GM18507 (cell line): ENCODE results near the gene SIRT7.

Source experiments
- DNase-seq: peaks from one replicate; pipeline ENCODE4 v3.0.0; 2011; ENCODE audit warnings: low read depth; ENCODE audit not compliant: insufficient read length; ENCODE audit errors: extremely low spot score
- FAIRE-seq: peaks from 2 replicates; lab custom pipeline; 2011; peaks lifted over from hg19 to GRCh38; lab: Jason Lieb, UNC

SIRT7 gene

DNA sequence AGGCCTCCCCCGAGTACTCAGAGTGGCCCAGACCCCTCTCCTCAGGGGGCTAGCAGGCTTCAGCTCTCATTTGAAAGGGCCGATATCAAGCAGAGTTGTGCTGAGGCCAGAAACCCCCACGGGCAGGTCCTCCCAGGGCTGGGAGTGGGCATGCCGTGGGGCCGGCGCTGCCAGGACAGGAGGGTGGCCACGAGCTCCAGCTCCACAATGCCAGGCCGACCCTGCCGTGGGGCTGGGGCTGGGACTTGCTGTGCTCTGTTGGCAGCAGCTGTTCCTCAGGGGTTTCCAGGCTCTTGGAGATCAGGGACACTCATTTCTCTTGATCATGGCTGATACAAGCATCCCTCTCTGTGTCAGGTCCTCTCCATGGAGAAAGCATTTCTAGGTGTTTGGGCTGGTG is 19.1 kb downstream of the SIRT7 start:
- no peak for DNase-seq
- no peak for FAIRE-seq

DNA sequence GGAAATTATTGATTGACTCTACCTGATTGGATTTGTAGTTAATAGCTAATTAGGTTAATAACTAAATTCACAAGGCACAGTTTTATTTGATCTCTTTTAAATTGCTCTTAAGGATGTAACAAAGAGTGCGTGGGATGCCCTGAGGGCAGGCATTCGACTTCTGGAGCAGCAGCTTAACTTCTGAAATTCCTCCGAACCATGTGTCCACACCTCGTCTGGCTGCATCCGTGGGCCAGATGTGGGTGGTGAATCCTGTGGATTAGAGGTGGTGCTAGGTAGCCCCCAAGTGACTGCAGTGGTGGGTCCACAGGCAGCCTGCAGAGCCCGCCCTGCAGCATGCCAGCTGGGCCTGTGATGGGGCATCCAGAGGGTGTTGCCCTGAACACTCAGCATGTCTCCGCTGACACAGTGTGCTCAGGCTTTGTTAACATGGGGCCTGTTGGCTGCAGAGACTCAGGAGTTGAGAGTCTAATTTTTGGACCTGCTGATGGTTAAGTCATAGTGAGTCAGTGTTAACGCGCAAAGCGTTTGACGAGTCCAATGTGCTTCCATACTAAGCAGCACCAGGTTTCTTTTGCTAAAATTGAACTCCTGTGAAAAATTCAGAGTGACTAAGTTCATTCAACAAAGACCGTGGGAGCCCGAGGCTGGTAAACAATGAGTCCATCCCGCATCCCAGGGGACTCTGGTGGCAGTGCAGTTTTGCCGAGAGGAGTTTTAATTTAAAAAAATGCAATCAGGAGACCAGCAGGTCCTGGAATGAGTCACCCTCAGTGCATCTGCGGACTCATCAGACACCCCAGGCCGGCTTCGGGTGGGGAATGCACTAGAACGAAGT is 19.7 kb downstream of the SIRT7 start:
- DNase-seq: no peak
- FAIRE-seq: no peak

DNA sequence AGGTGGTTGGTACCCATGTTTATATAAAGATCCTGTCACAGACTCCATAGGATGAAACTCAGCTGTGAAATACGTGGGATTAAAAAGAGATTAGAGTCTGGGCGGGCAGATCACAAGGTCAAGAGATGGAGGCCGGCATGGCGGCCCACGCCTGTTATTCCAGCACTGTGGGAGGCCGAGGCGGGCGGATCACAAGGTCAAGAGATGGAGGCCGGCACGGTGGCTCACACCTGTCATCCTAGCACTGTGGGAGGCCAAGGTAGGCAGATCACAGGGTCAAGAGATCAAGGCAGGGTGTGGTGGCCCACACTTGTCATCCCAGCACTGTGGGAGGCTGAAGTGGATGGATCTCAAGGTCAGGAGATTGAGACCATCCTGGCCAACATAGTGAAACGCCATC is 22.6 kb downstream of the SIRT7 start:
- FAIRE-seq (no peak), DNase-seq (no peak)

DNA sequence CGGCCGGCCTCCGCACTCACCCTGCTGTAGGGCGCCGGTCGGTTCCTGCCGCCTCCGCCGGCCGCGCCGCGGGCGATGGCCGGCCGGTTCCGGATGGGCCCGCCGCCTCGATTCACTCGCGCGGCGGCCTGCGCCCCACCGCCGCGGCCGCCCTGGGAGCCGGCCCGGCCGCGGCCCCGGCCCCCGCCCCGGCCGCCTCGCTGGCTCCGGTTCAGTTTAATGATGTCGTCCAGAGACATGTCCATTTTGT is 26.7 kb downstream of the SIRT7 start:
- FAIRE-seq: no peak

DNA sequence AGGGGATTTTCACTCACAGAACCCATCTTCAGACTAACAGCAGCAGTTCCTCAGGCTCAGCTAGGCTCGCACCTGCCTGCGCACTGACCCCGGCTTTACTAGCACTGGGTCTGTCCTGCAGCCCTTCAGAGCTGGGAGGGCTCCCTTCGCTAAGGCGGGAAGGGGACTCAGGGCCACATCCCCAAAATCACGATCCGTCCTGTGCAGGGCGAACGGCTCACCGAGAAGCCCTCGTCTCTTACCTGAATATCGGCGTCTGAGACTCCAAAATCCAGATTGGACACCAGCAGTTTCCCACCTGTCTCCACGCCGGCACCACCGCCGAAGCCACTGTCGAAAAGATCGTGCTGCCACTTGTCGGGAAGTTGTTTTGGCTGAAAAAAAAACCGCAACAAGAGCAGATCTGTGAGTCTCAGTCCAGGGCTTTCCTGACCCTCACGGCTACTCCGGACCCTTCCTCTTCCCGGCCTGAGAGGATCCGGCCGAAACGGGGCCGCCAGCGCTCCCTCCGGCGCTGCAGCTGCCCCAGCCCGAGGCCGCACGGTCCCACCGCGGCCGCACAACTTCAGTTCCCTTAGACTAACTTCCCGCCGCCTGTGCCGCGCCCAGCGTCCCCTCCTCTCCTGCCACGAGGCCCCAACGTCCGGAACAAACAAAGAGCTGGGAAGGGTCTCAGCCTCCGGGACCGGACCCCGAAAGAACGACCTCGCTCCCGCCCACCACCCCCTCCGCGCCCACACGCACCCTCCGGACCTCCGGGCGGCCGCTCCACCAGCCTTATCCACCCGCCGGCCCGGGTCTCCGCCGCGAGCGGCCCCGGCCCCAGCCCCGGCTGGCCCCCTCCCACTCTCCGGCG is 27.3 kb downstream of the SIRT7 start:
- FAIRE-seq (no peak), DNase-seq (no peak)

More for the DNA sequence above, 26.7 kb downstream of the SIRT7 start:
- no peak for DNase-seq

DNA sequence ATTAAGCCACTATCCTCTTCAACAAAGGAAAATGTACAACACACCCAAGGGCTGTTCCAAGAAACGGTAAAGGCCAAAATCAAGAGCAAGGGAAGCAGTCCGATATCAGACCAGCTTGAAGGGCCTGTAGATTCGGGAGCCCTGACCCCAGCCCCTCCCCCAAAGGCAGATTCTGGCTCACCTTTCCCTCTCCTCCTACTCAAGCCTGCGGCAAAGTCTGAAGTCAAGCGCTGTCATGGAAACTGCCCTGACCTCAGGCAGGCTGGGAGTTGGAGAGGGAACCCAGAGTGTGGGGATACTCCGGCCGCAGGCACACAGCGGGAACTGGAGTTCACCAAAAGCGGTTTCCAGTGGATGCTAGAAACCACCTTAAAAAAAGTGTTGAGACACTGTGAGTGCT is 28.4 kb downstream of the SIRT7 start:
- no peak for FAIRE-seq

DNA sequence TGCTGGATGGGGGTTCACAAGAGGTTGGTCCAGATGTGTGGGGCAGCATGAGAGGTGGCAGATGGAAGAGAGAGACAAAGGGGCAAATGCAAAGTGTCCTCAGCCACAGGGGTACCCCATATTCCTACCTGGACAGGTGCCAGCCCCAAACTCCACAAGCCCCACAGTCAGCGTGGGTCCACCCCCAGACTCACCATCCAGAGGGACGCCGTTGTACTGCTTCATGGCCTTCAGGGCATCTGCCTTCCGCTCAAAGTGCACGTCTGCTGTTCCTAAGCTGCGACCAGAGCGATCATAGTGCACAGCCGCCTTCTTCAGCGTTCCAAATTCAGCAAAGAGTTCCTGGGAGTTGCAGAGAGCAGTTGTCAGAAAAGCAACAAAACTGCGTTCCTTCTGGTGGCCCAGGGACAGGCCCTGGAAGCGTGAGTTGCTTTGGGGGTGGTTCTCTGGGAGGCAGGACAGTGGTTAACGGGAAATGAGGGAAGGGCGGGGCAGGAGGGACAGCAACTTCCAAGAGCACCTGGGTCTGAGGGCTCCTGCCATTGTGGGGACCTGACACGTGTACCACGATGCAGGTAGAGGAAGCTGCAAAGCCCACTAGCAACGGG is 28.9 kb downstream of the SIRT7 start:
- DNase-seq (no peak), FAIRE-seq (no peak)

More for the DNA sequence above, 28.4 kb downstream of the SIRT7 start:
- DNase-seq: no peak

DNA sequence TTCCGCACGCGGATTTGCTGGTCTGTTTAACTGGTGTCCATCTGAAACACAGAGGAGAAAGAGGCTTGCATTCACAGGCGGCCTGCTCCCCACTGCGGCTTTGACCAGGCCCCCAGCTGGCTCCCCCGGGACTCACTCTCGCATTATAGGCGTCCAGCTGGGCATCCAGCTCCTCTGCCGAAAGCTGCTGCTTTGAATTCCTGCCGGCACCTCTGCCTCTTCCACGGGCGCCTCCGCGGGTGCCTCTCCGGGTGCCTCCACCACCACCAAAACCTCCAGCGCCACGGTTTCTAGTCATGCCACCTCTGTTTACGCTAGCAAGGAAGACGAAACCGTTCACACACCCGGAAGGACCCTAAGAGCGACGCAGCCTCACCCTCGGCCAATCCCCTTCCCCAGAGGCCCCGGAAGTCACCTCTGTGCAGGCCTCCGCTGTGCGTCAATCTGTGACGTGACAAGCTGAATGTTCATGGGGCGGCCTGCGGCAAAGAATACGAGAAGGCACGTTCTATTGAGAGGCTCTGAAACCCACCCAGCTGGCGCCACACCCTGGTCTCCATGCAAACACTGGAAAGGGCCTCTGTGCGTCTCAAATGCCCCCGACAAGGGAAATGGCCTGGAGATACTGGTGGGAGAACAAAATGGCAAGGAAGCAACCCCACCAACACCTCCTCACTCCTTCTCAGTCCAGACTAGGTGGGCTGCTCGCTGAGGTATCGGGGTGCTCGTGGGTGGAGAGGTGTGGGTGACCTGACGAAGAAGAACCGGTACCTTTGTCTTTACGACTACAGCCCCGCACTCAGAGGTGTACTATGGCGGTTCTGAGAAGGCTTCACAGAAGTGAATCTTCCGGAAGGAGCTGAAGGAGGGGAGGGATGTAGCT is 29.6 kb downstream of the SIRT7 start:
- no peak for FAIRE-seq
- no peak for DNase-seq

DNA sequence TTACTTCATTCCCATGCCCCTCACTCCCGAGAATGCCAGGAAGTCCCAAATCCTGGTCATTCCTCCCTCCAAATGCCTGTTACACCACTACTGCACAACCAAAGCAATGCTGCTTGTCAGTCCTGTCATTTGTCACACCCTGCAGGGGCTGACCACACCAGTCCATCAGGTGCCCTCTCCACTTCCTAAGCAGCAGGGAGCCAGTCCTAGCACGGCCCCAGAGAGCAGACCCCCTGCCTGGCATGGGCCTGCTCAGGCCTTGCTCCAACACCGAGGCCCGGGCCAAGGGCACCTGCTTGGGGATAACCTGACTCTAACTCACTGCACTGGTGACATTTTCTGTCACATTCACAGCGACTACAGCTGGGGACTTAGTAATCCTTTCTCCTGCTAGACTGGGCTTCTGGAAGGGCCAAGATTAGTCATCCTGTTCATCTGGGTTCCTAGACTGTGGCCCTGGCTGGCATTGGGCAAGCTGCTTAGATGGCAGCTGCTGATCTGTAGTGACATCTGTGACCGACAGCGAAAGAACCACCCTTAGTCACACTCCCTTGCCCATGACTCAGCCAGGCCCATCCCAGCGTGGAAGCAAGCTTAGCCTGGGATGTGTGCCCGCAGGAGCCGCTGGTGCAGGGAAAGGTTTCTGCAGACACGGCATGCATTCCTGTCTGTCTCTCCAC is 32.0 kb downstream of the SIRT7 start:
- DNase-seq (no peak), FAIRE-seq (no peak)

DNA sequence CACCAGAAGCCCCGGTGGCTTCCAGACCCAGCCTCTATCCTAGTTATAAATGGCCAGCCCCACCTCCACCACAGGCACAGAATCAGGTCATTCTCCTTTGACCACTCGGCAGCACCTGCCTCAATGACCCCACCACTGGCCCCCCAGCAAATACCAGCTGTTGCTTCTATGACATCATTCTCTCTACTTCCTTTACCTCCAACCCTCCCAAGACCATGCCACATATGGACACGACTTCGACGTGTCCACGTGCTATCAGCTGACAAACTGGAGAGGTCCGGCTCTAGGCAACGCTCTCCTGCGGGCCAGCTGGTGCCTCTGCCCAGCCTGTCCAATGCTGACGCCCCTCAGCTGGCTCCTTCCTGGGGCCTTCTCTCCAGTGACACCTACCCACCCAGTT is 32.5 kb downstream of the SIRT7 start:
- DNase-seq (no peak), FAIRE-seq (no peak)

DNA sequence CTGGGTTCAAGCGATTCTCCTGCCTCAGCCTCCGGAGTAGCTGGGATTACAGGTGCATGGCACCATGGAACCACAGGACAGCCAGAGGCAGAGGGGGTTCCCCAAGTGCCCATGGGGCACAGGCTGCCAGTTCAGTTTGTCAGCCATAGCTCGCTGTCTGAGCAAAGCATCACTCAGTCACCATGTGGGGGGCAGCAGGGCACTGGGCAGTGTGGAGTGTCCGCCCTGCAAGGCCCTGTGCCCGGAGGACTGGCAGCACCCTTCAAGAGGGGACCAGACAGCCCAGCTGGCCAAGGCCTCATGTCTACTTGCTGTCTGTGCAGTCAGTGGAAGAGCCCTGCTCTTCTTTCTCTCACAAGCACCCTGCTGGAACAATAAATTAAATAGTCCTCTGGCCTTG is 33.0 kb downstream of the SIRT7 start:
- no peak for DNase-seq
- no peak for FAIRE-seq

DNA sequence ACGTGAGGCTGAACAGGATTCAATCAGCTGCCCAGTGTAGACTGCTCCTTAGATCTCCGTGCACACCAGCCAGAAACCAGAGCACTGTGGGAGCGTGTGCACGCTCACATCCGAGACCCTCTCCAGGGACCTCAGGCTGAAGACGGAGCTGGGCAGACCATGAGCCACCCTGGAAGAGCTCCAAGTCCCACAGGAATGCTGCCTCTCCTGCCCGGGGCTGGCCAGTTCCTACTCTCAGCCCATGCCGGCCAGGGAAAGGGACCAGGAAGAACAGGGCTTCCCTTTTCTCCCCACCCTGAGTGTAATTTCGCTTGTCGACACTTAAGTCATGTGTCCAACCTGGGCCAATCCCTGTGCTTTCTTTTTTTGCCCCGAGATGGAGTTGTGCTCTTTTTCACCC is 33.5 kb downstream of the SIRT7 start:
- FAIRE-seq (no peak), DNase-seq (no peak)

DNA sequence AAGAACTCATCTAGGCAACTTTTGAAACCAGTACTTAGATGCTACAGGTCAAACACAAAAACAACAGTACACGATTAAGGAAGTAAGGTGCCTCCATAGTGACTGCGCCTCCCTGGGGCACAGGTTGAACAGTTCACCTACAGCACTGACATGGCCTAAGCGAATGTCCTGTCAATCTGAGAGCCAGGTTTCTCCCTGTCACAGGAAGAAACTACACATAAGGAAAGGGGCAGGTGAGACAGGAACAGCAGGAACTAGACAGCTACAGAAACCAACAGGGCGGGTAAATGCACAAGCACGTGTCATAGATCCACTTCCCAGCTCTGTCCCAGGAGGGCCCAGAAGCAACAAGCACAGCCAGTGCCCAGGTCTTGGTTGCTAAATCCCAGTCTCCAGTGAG is 38.9 kb downstream of the SIRT7 start:
- FAIRE-seq: no peak
- DNase-seq: no peak

DNA sequence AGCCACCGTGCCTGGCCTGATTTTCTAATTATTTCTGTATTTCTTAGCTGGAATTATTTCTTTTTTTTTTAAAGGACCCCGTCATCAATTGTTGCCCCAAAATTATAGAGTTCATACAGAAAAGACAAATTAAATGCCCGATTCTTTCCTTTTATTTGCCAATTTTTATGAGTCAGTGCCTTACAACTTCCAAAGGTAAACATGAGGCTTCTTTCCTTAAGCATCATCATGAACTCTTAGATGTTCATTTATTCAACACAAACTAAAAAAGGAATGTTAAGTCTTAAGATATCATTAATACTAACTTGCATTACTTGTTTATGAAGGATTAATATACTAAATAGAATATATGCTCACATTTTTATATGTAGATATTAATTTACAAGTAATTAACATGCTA is 39.7 kb downstream of the SIRT7 start:
- FAIRE-seq: no peak
- no peak for DNase-seq

DNA sequence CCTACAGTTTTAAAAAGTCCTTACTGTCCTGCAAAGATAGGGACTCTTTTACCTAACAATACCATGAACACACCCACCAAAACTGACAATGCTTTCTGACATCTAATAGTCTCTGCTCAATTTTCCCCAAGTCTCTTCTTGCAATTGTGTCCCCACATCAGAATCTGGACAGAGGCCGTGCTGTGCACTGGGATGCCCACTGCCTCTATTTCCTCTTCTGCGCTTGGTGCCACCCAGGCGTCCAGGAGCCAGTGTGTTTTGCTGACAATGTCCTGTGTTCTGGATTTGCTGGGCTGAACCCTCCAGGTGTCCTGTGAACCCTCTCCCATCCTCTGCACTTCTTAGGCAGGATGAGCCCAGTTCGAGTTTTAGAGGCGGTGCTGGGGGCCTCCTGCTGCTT is 40.4 kb downstream of the SIRT7 start:
- DNase-seq: no peak
- FAIRE-seq: no peak

DNA sequence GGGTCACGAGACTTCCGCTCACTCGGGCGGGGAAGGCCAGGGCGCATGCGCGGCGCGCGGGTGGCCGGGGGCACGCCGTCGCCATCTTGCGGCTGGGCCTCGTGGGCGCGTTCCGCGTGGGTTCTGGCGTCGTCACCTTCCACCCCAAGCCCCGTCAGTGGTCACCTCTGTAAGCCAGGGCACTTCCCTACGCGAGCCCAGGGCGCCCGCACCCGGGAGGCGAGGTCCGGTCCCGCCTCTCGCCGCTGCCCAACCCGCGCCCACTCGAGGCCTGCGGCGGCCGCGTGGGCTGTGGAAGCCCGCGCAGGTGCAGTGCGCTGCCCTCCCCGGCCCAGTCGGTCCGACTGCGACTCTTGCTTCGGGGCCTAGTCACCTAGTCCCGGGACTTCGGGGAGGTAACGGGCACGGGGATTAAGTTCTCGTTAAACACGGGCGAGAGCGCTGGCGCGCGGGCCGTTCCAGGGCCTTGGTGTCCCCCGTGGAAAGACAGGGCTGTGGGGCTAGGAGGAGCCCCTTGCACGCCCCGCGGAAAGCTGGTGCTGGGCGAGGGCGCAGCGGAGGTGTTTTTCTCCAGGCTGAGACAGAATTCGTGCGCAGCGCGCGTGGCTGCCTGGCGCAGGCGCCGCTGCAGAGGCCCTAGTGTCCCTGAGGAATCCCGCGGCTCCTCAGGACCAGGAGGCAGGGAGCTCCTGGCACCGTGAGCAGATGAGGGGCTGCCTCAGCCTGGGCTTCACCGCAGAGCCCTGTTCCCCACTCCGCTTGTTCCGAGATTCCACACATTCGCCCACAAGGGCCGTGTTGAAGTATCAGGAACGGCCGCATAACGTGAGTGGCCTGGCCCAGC is 46.4 kb downstream of the SIRT7 start:
- FAIRE-seq: peak; percentile 58
- peak; percentile 97 for DNase-seq

DNA sequence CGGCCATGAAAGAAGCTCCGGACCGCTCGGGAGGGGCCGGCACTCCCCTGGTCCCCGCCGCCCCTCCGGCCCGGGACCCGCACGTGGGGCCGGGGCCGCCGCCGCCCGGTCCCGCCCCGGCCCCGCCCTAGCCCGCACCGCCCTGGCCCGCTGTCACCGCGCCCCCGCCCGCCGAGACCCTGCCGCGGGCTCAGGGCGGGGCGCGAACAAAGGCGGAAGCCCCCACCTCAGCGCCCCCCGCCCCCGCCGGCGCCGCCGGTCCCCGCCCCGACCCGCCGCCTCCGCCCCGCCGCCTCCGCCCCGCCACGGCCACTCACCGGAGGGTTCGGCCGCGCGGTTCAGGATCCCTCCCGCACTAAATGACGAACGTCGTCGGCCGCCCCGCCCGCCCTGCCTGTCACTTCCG is 47.0 kb downstream of the SIRT7 start, which contains the start of gene ARHGDIA:
Gene ARHGDIA (minus strand): TSS at position 357 of the 406 bp plus-strand sequence. CDS start 1,407 bp downstream, outside the sequence.
- DNase-seq (no peak), FAIRE-seq (no peak)
